HG03354 (cell line): Measurements from ENCODE around the gene HLA-DRA.
A peak's percentile ranks its signal among the peaks of the same experiment; 100 is the strongest.

Source experiments
- ATAC-seq: cut with Tn5 transposase; IDR thresholded peaks from one replicate; pipeline ENCODE4 v1.9.1; 2021; ENCODE audit warnings: mild to moderate bottlenecking; ENCODE audit not compliant: unreplicated experiment, poor library complexity, severe bottlenecking

Gene HLA-DRA

GRCh38 chr6:32439602-32440214, at the start of gene HLA-DRA:
Gene HLA-DRA, plus strand, starts transcription at chr6:32439887. Its CDS starts 64 bp downstream, at chr6:32439951.
- peak; percentile 86 for ATAC-seq

GRCh38 chr6:32391505-32391904, 48.2 kb upstream of the HLA-DRA start:
- ATAC-seq = no peak

GRCh38 chr6:32393665-32394420, 45.8 kb upstream of the HLA-DRA start:
- no peak for ATAC-seq

GRCh38 chr6:32396028-32396427, 43.7 kb upstream of the HLA-DRA start:
- no peak for ATAC-seq

- ATAC-seq = peak; percentile 90
Observed at GRCh38 chr6:32397252-32397920, 42.3 kb upstream of the HLA-DRA start.

GRCh38 chr6:32401284-32401963, 38.3 kb upstream of the HLA-DRA start:
- ATAC-seq = no peak

- ATAC-seq = no peak
Observed at GRCh38 chr6:32402812-32403211, 36.9 kb upstream of the HLA-DRA start.

GRCh38 chr6:32405656-32406055, 34.0 kb upstream of the HLA-DRA start:
- ATAC-seq = no peak

GRCh38 chr6:32406197-32406596, 33.5 kb upstream of the HLA-DRA start:
- ATAC-seq = no peak

GRCh38 chr6:32406857-32407256, 32.8 kb upstream of the HLA-DRA start, which contains the start of gene BTNL2:
Gene BTNL2, minus strand, starts transcription at chr6:32407181. Its CDS starts 58 bp downstream, at chr6:32407123.
- no peak for ATAC-seq

- ATAC-seq = no peak
Observed at GRCh38 chr6:32410906-32411305, 28.8 kb upstream of the HLA-DRA start.

- ATAC-seq = no peak
Observed at GRCh38 chr6:32411566-32412327, 27.9 kb upstream of the HLA-DRA start.

GRCh38 chr6:32413427-32414047, 26.1 kb upstream of the HLA-DRA start:
- no peak for ATAC-seq

GRCh38 chr6:32415521-32416019, 24.1 kb upstream of the HLA-DRA start:
- ATAC-seq = no peak

- no peak for ATAC-seq
Observed at GRCh38 chr6:32416036-32416435, 23.7 kb upstream of the HLA-DRA start.

- no peak for ATAC-seq
Observed at GRCh38 chr6:32424589-32425300, 14.9 kb upstream of the HLA-DRA start.

- ATAC-seq = no peak
Observed at GRCh38 chr6:32426338-32426737, 13.3 kb upstream of the HLA-DRA start.

- no peak for ATAC-seq
Observed at GRCh38 chr6:32427218-32427617, 12.5 kb upstream of the HLA-DRA start.
